Left hindlimb (tissue), 1 donor: ENCODE results near the gene KLHL42.
"Not testable (repeated sequence)": the region's sequence is repeated elsewhere in the genome, so short reads cannot be mapped to it uniquely, and the experiment has no call there.

ENCODE experiments used
- DNase-seq: peaks from one replicate; pipeline ENCODE4 v3.0.0-alpha.2; 2018

Gene KLHL42

GRCh38 chr12:27779920-27780611, at the start of gene KLHL42, which contains the start of gene MANSC4:
Gene KLHL42 (plus strand): TSS chr12:27780233. CDS start chr12:27780331, 98 bp downstream.
Gene MANSC4 (minus strand): TSS chr12:27780236. CDS start chr12:27771276, 8,960 bp downstream.
- DNase-seq, result peak; percentile 81

DNA sequence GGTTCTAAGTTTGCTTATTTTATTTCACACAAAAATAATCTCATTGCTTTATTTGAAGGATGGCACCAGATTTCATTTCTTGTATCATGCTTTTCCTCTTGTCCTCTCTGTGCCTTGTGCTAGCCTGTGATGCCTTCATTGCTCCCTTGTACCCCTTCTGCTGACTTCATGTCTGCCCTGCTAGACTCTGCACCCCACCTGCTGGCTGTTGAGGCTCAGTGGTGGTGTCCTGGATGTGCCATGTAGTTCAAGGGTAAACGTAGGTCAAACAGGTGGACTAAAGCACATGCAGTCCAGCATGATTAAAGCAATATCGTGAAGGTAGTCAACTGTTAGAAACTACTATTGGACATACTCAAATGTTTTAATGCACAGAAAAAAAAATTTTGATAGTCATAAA, 47.8 kb upstream of the KLHL42 start:
- DNase-seq, result no peak

GRCh38 chr12:27733052-27733656, 46.9 kb upstream of the KLHL42 start:
- no peak for DNase-seq

GRCh38 chr12:27733791-27734190, 46.2 kb upstream of the KLHL42 start:
- DNase-seq, result no peak

GRCh38 chr12:27734321-27734720, 45.7 kb upstream of the KLHL42 start:
- DNase-seq, result not testable (repeated sequence)

DNA sequence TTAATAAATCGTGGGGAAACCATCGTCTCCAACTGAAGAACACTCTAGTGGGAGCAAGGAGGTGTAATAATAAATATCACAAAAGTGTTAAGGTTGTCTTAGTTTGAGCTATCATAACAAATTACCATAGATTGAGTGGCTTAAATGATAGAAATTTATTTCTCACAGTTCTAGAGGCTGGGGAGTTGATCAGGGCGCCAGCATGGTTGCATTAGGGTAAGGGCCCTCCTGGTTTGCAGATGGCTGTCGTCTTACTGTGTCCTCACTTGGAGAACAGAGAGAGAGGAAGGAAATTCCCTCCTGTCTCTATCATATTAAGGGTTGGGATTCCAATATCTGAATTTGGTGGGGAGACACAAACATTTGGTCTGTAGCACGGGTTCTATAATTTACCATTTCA, 36.4 kb upstream of the KLHL42 start:
- DNase-seq, result no peak

DNA sequence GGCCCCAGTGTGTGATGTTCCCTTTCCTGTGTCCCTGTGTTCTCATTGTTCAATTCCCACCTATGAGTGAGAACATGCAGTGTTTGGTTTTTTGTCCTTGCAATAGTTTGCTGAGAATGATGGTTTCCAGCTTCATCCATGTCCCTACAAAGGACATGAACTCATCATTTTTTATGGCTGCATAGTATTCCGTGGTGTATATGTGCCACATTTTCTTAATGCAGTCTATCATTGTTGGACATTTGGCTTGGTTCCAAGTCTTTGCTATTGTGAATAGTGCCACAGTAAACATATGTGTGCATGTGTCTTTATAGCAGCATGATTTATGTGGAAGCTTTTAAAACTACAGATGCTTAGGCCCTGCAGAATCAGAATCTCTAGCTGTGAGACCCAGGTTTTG, 34.3 kb upstream of the KLHL42 start:
- DNase-seq, result not testable (repeated sequence)

DNA sequence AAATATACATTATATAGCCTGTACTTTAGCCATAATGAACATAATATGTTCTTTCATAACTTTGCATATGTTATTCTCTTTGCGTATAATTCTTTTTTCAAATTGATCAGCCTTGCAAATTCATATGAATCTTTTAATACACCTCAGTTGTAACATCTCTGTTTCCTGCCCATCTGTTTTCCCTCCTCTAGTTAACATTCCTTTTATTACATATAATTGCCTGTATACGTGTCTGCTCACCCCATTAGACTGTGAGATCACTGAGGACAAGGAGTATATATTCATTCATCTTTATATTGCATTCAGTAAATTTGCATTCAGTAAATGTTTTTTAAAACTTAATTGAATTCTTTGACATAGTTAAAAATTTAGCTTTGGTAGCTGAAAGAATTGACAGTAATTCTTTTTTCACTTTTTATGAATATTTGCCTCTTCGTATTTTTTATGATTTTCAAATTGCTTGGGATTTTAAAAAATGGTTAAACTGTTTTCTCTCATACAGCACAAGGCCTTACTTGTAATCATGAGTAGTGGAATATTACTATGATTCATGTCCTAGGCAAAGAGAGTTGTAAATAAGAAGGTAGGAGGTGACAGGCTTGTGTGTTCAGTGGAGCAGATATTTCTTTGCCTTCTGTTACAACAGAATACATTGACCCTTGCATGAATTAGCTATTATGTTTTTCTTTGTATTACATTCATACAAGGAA, 32.8 kb upstream of the KLHL42 start:
- DNase-seq, result no peak

DNA sequence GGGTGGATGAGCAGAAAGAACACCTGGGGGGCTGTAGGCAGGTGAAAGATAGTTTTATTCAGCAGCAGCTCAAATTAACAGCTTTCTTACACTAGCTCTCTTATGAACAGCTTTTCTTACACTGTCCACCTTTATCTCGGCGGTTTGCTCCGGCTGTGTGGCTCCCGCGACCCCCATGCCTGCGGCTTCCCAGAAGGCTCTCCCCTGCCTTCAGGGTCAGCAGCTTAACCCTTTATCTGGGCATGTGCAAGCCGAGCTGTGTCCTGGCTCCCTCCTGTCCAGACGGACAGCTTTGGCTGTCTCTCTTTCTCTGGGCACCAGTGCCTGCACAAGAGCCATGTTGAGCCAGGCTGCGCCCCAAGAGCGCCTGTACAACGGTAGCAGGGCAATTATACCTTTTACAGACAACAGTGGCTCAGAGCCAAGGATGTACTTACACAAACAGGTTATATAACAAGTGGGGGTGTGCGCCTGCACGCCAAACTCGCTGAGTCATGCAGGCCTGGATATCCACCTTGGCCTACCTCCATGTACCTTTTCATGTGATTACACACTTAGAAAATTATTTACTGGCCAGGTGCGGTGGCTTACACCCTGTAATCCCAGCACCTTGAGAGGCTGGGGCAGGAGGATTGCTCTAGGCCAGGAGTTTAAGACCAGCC, 28.5 kb upstream of the KLHL42 start:
- DNase-seq, result no peak

DNA sequence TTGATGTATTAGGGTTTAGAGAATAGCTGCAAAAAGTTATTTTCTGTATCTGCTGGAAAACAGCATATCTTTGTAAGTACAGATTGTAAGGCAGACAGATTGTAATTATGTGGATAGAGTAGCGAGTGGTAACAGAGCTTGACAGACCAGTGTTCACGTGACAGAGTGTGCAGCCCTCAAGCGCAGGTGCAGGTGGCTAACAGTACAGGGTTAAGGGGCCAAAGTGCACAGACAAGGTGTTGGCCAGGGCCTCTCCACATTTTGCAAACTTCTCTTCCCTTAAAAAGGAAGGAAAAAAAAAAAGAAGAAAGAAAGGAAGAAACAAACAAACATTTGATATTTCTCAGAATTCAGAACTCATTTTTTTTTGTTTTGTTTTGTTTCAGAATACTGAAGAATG, 25.2 kb upstream of the KLHL42 start:
- no peak for DNase-seq

DNA sequence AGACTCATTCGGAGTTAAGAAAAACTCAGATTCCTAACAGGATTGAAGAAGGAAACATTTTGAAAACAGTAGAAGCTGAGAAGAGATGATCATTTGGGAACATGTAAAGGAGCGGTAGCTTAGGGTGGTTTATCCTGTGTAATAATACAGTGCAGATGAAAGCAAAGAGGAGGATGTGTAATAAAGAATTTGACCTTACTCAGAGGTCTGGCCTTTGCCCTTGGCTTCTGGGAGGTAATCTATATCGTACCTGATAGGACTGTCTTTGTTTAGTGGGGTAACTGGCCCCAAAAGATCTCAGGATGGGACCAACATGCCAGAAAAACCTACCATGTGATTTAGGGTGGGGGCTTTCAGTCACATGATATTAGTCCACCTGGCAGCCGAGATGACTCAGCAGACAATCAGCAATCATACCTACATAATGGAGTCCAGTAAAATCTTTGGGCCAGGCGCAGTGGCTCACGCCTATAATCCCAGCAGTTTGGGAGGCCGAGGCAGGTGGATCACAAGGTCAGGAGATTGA, 23.3 kb upstream of the KLHL42 start:
- no peak for DNase-seq

GRCh38 chr12:27762757-27763156, 17.3 kb upstream of the KLHL42 start:
- DNase-seq, result no peak

DNA sequence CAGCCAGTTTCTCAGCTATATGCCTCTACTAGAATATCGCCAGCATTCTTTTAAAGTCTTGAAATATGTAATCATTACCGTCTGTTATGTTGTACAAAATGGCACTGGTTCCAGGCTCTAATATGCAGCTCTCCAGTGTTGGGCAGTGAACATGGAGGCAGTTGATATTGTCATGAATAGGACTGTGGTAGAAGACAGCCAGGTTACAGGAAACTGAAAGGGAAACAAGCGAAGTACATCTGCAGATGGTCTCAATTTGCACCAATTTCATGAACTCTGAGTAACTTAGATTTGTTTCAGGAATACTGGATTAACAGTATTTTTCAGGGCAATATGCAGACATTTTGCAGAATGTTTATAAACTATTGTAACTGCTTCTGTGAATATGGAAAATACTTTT, 13.4 kb upstream of the KLHL42 start:
- DNase-seq, result no peak

DNA sequence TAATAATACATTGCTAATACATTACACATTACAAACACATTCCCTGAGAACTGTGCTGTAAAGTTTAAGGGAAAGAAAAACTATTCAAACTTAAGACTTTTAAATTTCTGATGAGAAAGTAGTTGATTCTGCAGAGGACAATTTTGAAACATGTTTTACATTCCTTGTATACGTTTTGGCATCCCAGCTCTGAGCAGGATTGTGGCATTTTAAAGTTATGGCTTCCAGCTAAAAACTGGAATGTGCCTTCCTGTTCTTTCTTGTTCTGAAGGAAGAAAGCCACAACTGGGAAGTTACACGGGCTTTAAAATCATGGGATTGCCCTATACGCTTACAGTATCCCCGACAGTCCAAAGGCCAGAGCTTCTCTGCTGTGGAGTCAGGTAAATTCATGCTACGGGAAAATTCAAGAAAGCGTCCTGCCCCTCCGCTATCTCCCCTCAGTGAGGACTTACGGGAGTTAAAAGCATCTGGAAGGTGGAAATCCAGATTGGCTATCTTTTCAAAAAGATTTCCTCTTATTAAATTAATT, 10.8 kb upstream of the KLHL42 start:
- DNase-seq, result no peak

- DNase-seq, result no peak
These were observed 8.3 kb upstream of the KLHL42 start for GRCh38 chr12:27771481-27772327.

DNA sequence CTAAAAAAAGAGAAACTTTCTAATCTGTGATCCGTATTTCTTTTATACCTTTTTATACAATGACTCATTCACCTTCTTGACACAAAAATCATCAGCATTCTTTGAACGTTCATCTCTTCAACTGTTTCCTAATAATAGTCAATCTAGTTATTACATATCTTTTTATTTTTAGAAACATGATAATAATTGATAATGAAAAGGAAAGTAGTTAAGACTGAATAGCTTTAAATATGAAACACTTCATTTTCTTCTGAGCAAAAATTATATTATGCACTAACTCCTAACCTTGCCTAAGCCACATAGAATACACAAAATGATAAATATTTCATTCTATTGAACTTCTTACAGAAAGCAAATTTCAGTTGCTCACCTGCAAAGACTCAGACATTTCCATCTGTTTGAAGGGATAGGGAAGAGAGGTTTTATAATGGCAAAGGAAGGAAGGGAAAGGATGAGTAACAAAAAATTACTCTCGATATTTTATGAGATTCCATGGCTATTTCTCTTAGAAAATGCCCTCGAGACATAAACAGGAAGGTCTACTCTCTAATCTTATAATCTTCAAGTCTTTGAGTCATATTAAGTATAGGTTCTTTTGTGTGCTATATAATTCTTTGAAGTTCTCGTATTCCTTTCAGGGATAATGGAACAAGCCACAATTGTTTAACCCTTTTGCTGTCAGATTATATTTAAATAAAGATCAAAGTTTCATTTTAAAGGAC, 7.5 kb upstream of the KLHL42 start:
- DNase-seq, result no peak

- no peak for DNase-seq
These were observed 2.9 kb upstream of the KLHL42 start for GRCh38 chr12:27777141-27777540.

DNA sequence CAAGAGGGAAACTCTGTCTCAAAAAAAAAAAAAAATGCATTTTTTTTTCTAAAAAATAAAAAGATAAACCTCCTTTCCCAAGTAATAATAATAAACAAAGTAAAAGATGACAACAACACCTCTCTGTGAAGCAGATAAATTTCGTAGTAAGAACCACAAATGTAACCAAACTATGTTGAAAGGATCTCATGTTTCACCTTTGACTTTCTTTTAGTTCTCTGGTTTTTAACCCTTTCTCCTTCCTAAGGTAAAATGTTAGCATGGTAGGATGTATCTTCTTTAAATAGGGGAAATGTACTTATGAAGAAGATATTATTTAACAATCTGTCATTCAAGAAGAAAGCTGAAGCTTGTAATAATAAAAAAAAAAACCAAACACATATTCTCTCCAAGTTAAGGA, 1.8 kb upstream of the KLHL42 start:
- no peak for DNase-seq

- peak; percentile 59 for DNase-seq
These were observed 565 bp upstream of the KLHL42 start for GRCh38 chr12:27779416-27779919.

DNA sequence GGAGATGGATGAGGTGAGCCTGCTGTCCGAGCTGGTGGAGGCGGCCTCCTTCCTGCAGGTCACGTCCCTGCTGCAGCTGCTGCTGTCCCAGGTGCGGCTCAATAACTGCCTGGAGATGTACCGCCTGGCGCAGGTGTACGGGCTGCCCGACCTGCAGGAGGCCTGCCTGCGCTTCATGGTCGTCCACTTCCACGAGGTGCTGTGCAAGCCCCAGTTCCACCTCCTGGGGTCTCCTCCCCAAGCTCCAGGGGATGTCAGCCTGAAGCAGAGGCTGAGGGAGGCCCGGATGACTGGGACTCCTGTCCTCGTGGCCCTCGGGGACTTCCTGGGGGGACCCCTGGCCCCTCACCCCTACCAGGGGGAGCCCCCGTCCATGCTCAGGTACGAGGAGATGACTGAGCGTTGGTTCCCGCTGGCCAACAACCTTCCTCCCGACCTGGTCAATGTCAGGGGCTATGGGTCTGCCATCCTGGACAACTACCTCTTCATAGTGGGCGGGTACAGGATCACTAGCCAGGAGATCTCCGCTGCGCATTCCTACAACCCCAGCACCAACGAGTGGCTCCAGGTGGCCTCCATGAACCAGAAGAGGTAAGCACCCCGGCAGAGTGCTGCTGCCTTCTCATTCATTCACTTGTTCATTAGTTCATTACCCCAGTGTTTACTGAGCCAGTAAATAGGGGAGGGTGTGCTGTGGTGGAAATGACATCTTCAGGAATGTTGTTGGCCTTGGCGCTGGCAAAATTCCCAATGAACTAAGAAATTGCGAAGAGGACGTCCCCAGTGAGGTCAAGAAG, 777 bp downstream of the KLHL42 start:
- DNase-seq, result no peak
